ENCODE measurements around the gene RPS6KA4. TPM values are rescaled to one million over a fixed set of nuclear protein-coding genes. Genes with fewer than 3 reads are reported as not detected.
"Not testable (repeated sequence)": the region's sequence is repeated elsewhere in the genome, so short reads cannot be mapped to it uniquely, and the experiment has no call there.

Gene RPS6KA4
- total RNA-seq, 2 experiments from 2014 or later: 31.1 to 41.9 TPM

GRCh38 chr11:64415996-64416728, 57.2 kb downstream of the RPS6KA4 start:
- DNase-seq: no peak
- Mint-ChIP-seq H3K4me1 (no peaks in the 10 kb centered on the region), H3K27me3 (peaks cover 7% of the 10 kb centered on the region), H3K9me3 (ENCODE audit: low read depth) (peaks cover 3% of the 10 kb centered on the region), H3K36me3 (no peaks in the 10 kb centered on the region), H3K4me3 (no peak overlapping the region), H3K27ac (no peak overlapping the region)
- ATAC-seq: no peak
- CTCF ChIA-PET: interaction anchor here (1.0 kb wide), 1 partner anchor 33 kb away, joined by 3 read pairs; no protein-coding TSS in a partner anchor

GRCh38 chr11:64418233-64418632, 59.3 kb downstream of the RPS6KA4 start:
- CTCF ChIA-PET: interaction anchor here (1.4 kb wide), 1 partner anchor 37 kb away, joined by 3 read pairs; no protein-coding TSS in a partner anchor
- H3K27ac Mint-ChIP-seq, ATAC-seq: not testable (repeated sequence)

GRCh38 chr11:64419257-64419790, 60.4 kb downstream of the RPS6KA4 start:
- Mint-ChIP-seq H3K27me3 (peaks cover 6% of the 10 kb centered on the region), H3K9me3 (ENCODE audit: low read depth) (peaks cover 3% of the 10 kb centered on the region), H3K4me1 (no peaks in the 10 kb centered on the region), H3K4me3 (no peak overlapping the region), H3K36me3 (no peaks in the 10 kb centered on the region), H3K27ac (no peak overlapping the region)
- ATAC-seq (no peak), DNase-seq (no peak)
- CTCF ChIA-PET: interaction anchor here (1.4 kb wide), 1 partner anchor 38 kb away, joined by 3 read pairs; no protein-coding TSS in a partner anchor

More at GRCh38 chr11:64418233-64418632, 59.3 kb downstream of the RPS6KA4 start:
- H3K36me3 Mint-ChIP-seq; H3K27me3 Mint-ChIP-seq; H3K4me1 Mint-ChIP-seq; DNase-seq; H3K9me3 Mint-ChIP-seq (ENCODE audit: low read depth); H3K4me3 Mint-ChIP-seq: not testable (repeated sequence)

- CTCF ChIA-PET: interaction anchor here (1.4 to 3.1 kb wide), 2 partner anchors 29 to 39 kb away, joined by 3 to 20 read pairs; no protein-coding TSS in a partner anchor
- Mint-ChIP-seq H3K4me1 (no peaks in the 10 kb centered on the region), H3K36me3 (no peaks in the 10 kb centered on the region), H3K27ac (no peak overlapping the region), H3K9me3 (ENCODE audit: low read depth) (peaks cover 3% of the 10 kb centered on the region), H3K27me3 (peaks cover 6% of the 10 kb centered on the region), H3K4me3 (no peak overlapping the region)
- ATAC-seq (no peak), DNase-seq (no peak)
Measured at GRCh38 chr11:64419818-64420485, 61.0 kb downstream of the RPS6KA4 start.

Small RNA genes lying within 50 kb of the gene (microRNA-seq; reads per million reads assigned to microRNA genes)
- 3.0 reads per million for gene MIR1237
- 1.3 reads per million for gene MIR7155

Other genes starting within 250 kb of the RPS6KA4 start
- gene MACROD1, start 193.0 kb upstream of the RPS6KA4 start, total RNA-seq: 10 to 100 TPM; 10.1 to 12.3 TPM
- gene STIP1, start 173.0 kb upstream of the RPS6KA4 start, total RNA-seq: 100 to 1,000 TPM; 303 to 410 TPM
- 100 to 1,000 TPM; 210 to 217 TPM for gene FERMT3, start 152.4 kb upstream of the RPS6KA4 start, total RNA-seq
- gene TRPT1, start 133.0 kb upstream of the RPS6KA4 start, total RNA-seq: 10 to 100 TPM; 33.4 to 37.1 TPM
- gene NUDT22, start 132.9 kb upstream of the RPS6KA4 start, total RNA-seq: 10 to 100 TPM; 83.8 to 84.1 TPM
- gene DNAJC4, start 128.6 kb upstream of the RPS6KA4 start, total RNA-seq: 10 to 100 TPM; 29.7 to 37.0 TPM
- gene VEGFB, start 124.6 kb upstream of the RPS6KA4 start, total RNA-seq: 10 to 100 TPM; 53.4 to 54.8 TPM
- 10 to 100 TPM; 23.4 to 23.9 TPM for gene FKBP2, start 118.1 kb upstream of the RPS6KA4 start, total RNA-seq
- gene PPP1R14B, start 112.2 kb upstream of the RPS6KA4 start, total RNA-seq: 100 to 1,000 TPM; 142 to 177 TPM
- 10 to 100 TPM; 18.1 to 20.4 TPM for gene PLCB3, start 107.6 kb upstream of the RPS6KA4 start, total RNA-seq
- gene BAD, start 74.5 kb upstream of the RPS6KA4 start, total RNA-seq: 10 to 100 TPM; 35.6 to 36.1 TPM
- 10 to 100 TPM; 32.9 to 46.0 TPM for gene GPR137, start 73.3 kb upstream of the RPS6KA4 start, total RNA-seq
- under 1 TPM in 1 of 2 experiments, not detected in 1; 0.29 TPM for gene KCNK4, start 67.9 kb upstream of the RPS6KA4 start, total RNA-seq
- gene CATSPERZ, start 58.8 kb upstream of the RPS6KA4 start, total RNA-seq: not detected
- 10 to 100 TPM; 46.6 to 54.0 TPM for gene ESRRA, start 53.6 kb upstream of the RPS6KA4 start, total RNA-seq
- 100 to 1,000 TPM; 134 to 153 TPM for gene TRMT112, start 41.6 kb upstream of the RPS6KA4 start, total RNA-seq
- 100 to 1,000 TPM; 125 to 163 TPM for gene PRDX5, start 41.0 kb upstream of the RPS6KA4 start, total RNA-seq
- gene CCDC88B, start 19.0 kb upstream of the RPS6KA4 start, total RNA-seq: 100 to 1,000 TPM; 152 to 164 TPM
- not detected for gene SLC22A11, start 196.8 kb downstream of the RPS6KA4 start, total RNA-seq
- gene SLC22A12, start 232.1 kb downstream of the RPS6KA4 start, total RNA-seq: not detected

Data from activated CD8-positive, alpha-beta memory T cell treated with anti-CD3 and anti-CD28 coated beads, Interleukin-2, amount 10 ng/mL, durations not matched to agents 7 days and 5 days (primary cell).